DOHH2 (cell line): ENCODE results near the gene CAPN12.

Source experiments
- H3F3A ChIP-seq: fragments of 200-600 bp; sonication (generic), shearing (Covaris generic); 2 replicates; pipeline ENCODE4 v1.6.0; 2016; ENCODE audit warnings: antibody characterized with exemption, mild to moderate bottlenecking; ENCODE audit not compliant: control insufficient read depth, insufficient read depth
- H3K27ac ChIP-seq: fragments of 200-600 bp; sonication (generic); 2 replicates; pipeline ENCODE4 v1.5.1; 2014; ENCODE audit warnings: low read depth, mild to moderate bottlenecking, low read length, moderate library complexity
- H3K27me3 ChIP-seq: fragments of 200-600 bp; sonication (generic); 2 replicates; pipeline ENCODE4 v1.6.1; 2014; ENCODE audit warnings: mild to moderate bottlenecking, low read length, mixed read lengths; ENCODE audit not compliant: control insufficient read depth
- H3K36me3 ChIP-seq: fragments of 200-600 bp; sonication (generic); 2 replicates; pipeline ENCODE4 v1.6.1; 2014; ENCODE audit warnings: mild to moderate bottlenecking, low read length, moderate library complexity, mixed read lengths; ENCODE audit not compliant: control insufficient read depth
- H3K4me1 ChIP-seq: fragments of 200-600 bp; sonication (generic); 2 replicates; pipeline ENCODE4 v1.6.1; 2014; ENCODE audit warnings: mild to moderate bottlenecking, low read length, mixed read lengths; ENCODE audit not compliant: control insufficient read depth
- H3K4me2 ChIP-seq: fragments of 200-600 bp; sonication (generic); 2 replicates; pipeline ENCODE4 v1.6.0; 2014; ENCODE audit warnings: mild to moderate bottlenecking, low read length, moderate library complexity
- H3K4me3 ChIP-seq: fragments of 200-600 bp; sonication (generic); 2 replicates; pipeline ENCODE4 v1.5.1; 2014; ENCODE audit warnings: mild to moderate bottlenecking, low read length, mixed read lengths
- H3K79me2 ChIP-seq: fragments of 200-600 bp; sonication (generic); 2 replicates; pipeline ENCODE4 v1.6.1; 2014; ENCODE audit warnings: mild to moderate bottlenecking, low read length, mixed read lengths; ENCODE audit not compliant: control insufficient read depth
- H3K9me2 ChIP-seq: fragments of 200-600 bp; sonication (generic); replicated peaks from 2 replicates; pipeline ENCODE4 v1.6.1; 2014; ENCODE audit warnings: mild to moderate bottlenecking, low read length, mixed read lengths; ENCODE audit not compliant: control insufficient read depth
- H3K9me3 ChIP-seq: fragments of 200-600 bp; sonication (generic); 2 replicates; pipeline ENCODE4 v1.6.1; 2014; ENCODE audit warnings: antibody characterized with exemption, low read length, mixed read lengths; ENCODE audit not compliant: control insufficient read depth, insufficient read depth
- H4K20me1 ChIP-seq: fragments of 200-600 bp; sonication (generic); 2 replicates; pipeline ENCODE4 v1.6.0; 2014; ENCODE audit warnings: low read depth, mild to moderate bottlenecking, antibody characterized with exemption, low read length, moderate library complexity; ENCODE audit not compliant: control insufficient read depth, insufficient read depth
- EZH2phosphoT487 ChIP-seq: fragments of 200-600 bp; sonication (generic); IDR thresholded peaks from 2 replicates; pipeline ENCODE4 v1.6.1; 2017; ENCODE audit warnings: borderline replicate concordance, mild to moderate bottlenecking, antibody characterized with exemption, low read length, moderate library complexity, mixed read lengths
- TF ChIP-seq, protein P1 (sequence below): fragments of 200-600 bp; sonication (generic); IDR thresholded peaks from one replicate; pipeline ENCODE4 v1.5.1; 2014; ENCODE audit warnings: antibody characterized with exemption, mild to moderate bottlenecking, low read depth, low read length; ENCODE audit not compliant: poor library complexity, severe bottlenecking

Gene CAPN12

DNA sequence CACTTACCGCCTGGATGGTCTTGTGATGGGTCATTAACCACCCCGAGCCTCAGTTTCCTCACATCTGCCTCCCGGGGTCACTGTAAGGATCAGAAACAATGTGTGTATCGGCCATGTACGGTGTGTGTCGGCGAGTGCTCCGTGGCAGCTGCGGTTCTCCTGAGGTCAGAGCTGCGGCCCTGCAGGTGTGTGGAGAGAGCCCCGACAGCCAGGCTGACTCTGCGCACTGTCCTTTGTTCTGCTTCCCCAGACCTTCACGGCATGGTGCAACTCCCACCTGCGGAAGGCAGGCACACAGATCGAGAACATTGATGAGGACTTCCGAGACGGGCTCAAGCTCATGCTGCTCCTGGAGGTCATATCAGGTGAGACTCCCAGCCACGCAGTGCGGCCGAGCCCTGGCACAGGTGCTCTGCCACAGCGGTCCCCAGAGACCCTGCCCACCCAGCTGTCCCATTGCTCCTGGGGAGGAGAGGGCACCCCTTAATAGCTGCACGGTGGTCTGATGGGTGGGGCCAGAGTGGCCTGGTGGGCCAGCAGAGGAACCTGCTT is 43.8 kb downstream of the CAPN12 start:
- Histone ChIP-seq H3K9me3 (no peaks in the 10 kb centered on the region), H3K4me1 (no peaks in the 10 kb centered on the region)

DNA sequence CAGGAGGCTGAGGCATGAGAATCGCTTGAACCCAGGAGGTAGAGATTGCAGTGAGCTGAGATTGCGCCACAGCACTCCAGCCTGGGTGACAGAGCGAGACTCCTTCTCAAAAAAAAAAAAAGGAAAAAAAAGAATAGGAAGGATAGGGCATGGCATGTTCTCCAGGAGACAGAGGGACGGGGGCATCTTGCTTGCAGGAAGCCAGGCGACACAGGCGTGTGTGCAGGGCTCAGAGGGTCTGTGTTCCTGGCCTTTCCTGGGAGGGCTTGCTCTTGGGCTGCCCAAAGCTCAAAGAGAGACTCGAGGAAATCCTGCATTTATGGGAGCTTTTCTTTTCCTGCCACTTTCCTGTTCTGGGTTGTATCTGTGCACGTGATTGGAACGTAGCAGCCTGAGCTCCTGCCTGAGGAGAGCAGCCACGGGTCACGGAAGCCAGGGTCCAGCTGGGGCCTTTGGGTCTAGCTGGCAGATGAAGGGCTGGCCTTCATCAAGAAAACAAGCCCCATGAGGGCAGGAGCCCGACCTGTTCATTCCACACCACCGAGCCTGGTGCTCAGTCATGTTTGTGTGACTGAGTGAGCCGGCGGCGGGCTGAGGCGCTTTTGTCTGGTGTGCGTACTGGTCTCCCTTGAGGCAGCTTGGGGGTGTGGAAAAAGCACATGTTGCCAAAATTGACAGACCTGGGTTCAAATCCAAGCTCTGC is 44.5 kb downstream of the CAPN12 start:
- Histone ChIP-seq H3K27ac (no peak overlapping the region), H3K9me3 (no peaks in the 10 kb centered on the region), H3K4me3 (no peak overlapping the region), H3K79me2 (peaks cover 51% of the 10 kb centered on the region), H4K20me1 (peaks cover 13% of the 10 kb centered on the region), H3K36me3 (peaks cover 46% of the 10 kb centered on the region), H3K4me2 (no peak overlapping the region), H3K9me2 (no peaks in the 10 kb centered on the region), H3F3A (no peaks in the 10 kb centered on the region), H3K27me3 (no peaks in the 10 kb centered on the region), H3K4me1 (peaks cover 5% of the 10 kb centered on the region)
- TF ChIP-seq EZH2phosphoT487 = no peak
- TF ChIP-seq, protein P1, sequence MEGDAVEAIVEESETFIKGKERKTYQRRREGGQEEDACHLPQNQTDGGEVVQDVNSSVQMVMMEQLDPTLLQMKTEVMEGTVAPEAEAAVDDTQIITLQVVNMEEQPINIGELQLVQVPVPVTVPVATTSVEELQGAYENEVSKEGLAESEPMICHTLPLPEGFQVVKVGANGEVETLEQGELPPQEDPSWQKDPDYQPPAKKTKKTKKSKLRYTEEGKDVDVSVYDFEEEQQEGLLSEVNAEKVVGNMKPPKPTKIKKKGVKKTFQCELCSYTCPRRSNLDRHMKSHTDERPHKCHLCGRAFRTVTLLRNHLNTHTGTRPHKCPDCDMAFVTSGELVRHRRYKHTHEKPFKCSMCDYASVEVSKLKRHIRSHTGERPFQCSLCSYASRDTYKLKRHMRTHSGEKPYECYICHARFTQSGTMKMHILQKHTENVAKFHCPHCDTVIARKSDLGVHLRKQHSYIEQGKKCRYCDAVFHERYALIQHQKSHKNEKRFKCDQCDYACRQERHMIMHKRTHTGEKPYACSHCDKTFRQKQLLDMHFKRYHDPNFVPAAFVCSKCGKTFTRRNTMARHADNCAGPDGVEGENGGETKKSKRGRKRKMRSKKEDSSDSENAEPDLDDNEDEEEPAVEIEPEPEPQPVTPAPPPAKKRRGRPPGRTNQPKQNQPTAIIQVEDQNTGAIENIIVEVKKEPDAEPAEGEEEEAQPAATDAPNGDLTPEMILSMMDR = no peak

More for the DNA sequence above, 43.8 kb downstream of the CAPN12 start:
- Histone ChIP-seq H3K4me2 (no peak overlapping the region), H3K4me3 (no peak overlapping the region), H3K36me3 (peaks cover 52% of the 10 kb centered on the region), H3K27me3 (no peaks in the 10 kb centered on the region), H3K9me2 (no peaks in the 10 kb centered on the region), H3K79me2 (peaks cover 45% of the 10 kb centered on the region), H3K27ac (no peak overlapping the region), H4K20me1 (peaks cover 12% of the 10 kb centered on the region), H3F3A (no peaks in the 10 kb centered on the region)
- TF ChIP-seq EZH2phosphoT487 = no peak
- TF ChIP-seq, protein P1 = no peak

- Histone ChIP-seq H4K20me1 (peaks cover 13% of the 10 kb centered on the region), H3K27ac (no peak overlapping the region), H3K79me2 (peaks cover 56% of the 10 kb centered on the region), H3K27me3 (no peaks in the 10 kb centered on the region), H3K9me2 (no peaks in the 10 kb centered on the region), H3K36me3 (peaks cover 40% of the 10 kb centered on the region), H3K9me3 (no peaks in the 10 kb centered on the region), H3K4me1 (peaks cover 10% of the 10 kb centered on the region), H3K4me2 (no peak overlapping the region), H3K4me3 (no peak overlapping the region), H3F3A (no peaks in the 10 kb centered on the region)
- TF ChIP-seq, protein P1 = no peak
- no peak for TF ChIP-seq EZH2phosphoT487
Measured at GRCh38 chr19:38699027-38699346, 45.3 kb downstream of the CAPN12 start.
